Type B pancreatic cell (in vitro differentiated cells): ENCODE results near the gene VOPP1. TPM values are rescaled to one million over a fixed set of nuclear protein-coding genes. Genes with fewer than 3 reads are reported as not detected.
A peak's percentile ranks its signal among the peaks of the same experiment; 100 is the strongest.

Experiments used
- DNase-seq: peaks from one replicate; pipeline ENCODE4 v3.0.0; 2021; ENCODE audit warnings: mixed read lengths; ENCODE audit not compliant: unreplicated experiment; ENCODE audit errors: extremely low spot score
- H3K27ac Mint-ChIP-seq: 2 replicates; pipeline ENCODE4 v1.8.0; 2021; ENCODE audit warnings: mild to moderate bottlenecking, mixed read lengths
- H3K27me3 Mint-ChIP-seq: 2 replicates; pipeline ENCODE4 v1.8.0; 2021; ENCODE audit warnings: mixed read lengths
- H3K36me3 Mint-ChIP-seq: 2 replicates; pipeline ENCODE4 v1.8.0; 2021; ENCODE audit warnings: mixed read lengths
- H3K4me1 Mint-ChIP-seq: one replicate; pipeline ENCODE4 v1.8.0; 2021; ENCODE audit warnings: mixed read lengths; ENCODE audit not compliant: unreplicated experiment
- H3K4me3 Mint-ChIP-seq: 2 replicates; pipeline ENCODE4 v1.8.0; 2021; ENCODE audit warnings: mild to moderate bottlenecking, mixed read lengths
- H3K9me3 Mint-ChIP-seq: 2 replicates; pipeline ENCODE4 v1.8.0; 2021; ENCODE audit warnings: mixed read lengths
- CTCF ChIP-seq: fragments of 200-600 bp; sonication (generic); conservative IDR thresholded peaks from 2 replicates; pipeline ENCODE4 v1.5.0; 2021; ENCODE audit warnings: antibody characterized with exemption, mild to moderate bottlenecking
- total RNA-seq: library from RNA; stranded (reverse); gene quantifications from 2 replicates; pipeline ENCODE4 v1.2.1, GENCODE V29; 2021; ENCODE audit warnings: low replicate concordance

Gene VOPP1
- total RNA-seq, 1 donor from 2014 or later, result 38.9 TPM

GRCh38 chr7:55436457-55436856 is 135.8 kb downstream of the VOPP1 start:
- TF ChIP-seq CTCF, result no peak
- no peaks in the 10 kb centered on the region for H3K36me3 Mint-ChIP-seq
- no peak overlapping the region for H3K27ac Mint-ChIP-seq
- no peak for DNase-seq
- no peaks in the 10 kb centered on the region for H3K27me3 Mint-ChIP-seq
- H3K4me3 Mint-ChIP-seq, result no peak overlapping the region
- no peaks in the 10 kb centered on the region for H3K9me3 Mint-ChIP-seq
- peaks cover 14% of the 10 kb centered on the region for H3K4me1 Mint-ChIP-seq

- Mint-ChIP-seq H3K4me3 (no peak overlapping the region), H3K9me3 (no peaks in the 10 kb centered on the region), H3K27me3 (no peaks in the 10 kb centered on the region), H3K36me3 (no peaks in the 10 kb centered on the region), H3K4me1 (peaks cover 14% of the 10 kb centered on the region), H3K27ac (no peak overlapping the region)
- no peak for DNase-seq
- TF ChIP-seq CTCF, result no peak
These were observed 136.8 kb downstream of the VOPP1 start for GRCh38 chr7:55435466-55435865.

GRCh38 chr7:55432939-55433784 is 139.1 kb downstream of the VOPP1 start:
- Mint-ChIP-seq H3K4me1 (no peaks in the 10 kb centered on the region), H3K36me3 (no peaks in the 10 kb centered on the region), H3K4me3 (no peak overlapping the region), H3K27ac (no peak overlapping the region), H3K27me3 (no peaks in the 10 kb centered on the region), H3K9me3 (no peaks in the 10 kb centered on the region)
- no peak for DNase-seq
- TF ChIP-seq CTCF, result peak; percentile 70

- no peak for TF ChIP-seq CTCF
- no peaks in the 10 kb centered on the region for H3K27me3 Mint-ChIP-seq
- H3K36me3 Mint-ChIP-seq, result no peaks in the 10 kb centered on the region
- H3K4me1 Mint-ChIP-seq, result peaks cover 3% of the 10 kb centered on the region
- H3K4me3 Mint-ChIP-seq, result no peak overlapping the region
- H3K9me3 Mint-ChIP-seq, result no peaks in the 10 kb centered on the region
- no peak overlapping the region for H3K27ac Mint-ChIP-seq
- no peak for DNase-seq
These were observed 139.8 kb downstream of the VOPP1 start for GRCh38 chr7:55432506-55432905.

- Mint-ChIP-seq H3K36me3 (no peaks in the 10 kb centered on the region), H3K4me1 (peaks cover 6% of the 10 kb centered on the region), H3K27ac (no peak overlapping the region), H3K27me3 (no peaks in the 10 kb centered on the region), H3K9me3 (no peaks in the 10 kb centered on the region), H3K4me3 (no peak overlapping the region)
- TF ChIP-seq CTCF, result no peak
- DNase-seq, result no peak
These were observed 140.4 kb downstream of the VOPP1 start for GRCh38 chr7:55431898-55432297.
